ACHN (cell line): ENCODE data around the gene SEPTIN10.

Experiments used
- DNase-seq: peaks from one replicate; pipeline ENCODE4 v3.0.0-alpha.2; 2015
- in situ Hi-C: cut with HindIII; loops from 2 replicates; pipeline ENCODE4 v1.10.0; 2017; ENCODE audit warnings: low sequenced_read_pairs, low pct_ligation_motif_present, low pct_unique_long_range_greater_than_20kb

SEPTIN10 gene

DNA sequence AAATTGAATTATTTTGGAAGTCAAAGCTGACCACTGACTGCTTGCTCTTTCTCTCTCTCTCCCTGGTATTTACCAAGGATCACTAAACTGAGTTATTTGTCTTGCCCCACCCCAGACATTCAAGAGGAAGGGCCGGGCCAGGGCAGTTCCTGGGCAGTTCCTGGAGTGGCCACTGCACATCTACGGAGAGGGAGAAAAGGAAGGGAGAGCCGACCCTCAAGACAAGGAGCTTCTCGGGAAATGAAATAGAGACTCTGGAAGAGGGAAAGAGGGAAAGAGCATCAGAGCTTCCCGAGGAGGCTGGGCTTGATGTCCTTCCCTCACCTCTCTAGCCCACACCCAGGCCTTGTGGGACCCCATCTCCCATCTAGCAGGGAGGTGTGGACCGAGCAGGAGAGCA, 83.1 kb downstream of the SEPTIN10 start:
- in situ Hi-C loops = no loop called here
- no peak for DNase-seq

DNA sequence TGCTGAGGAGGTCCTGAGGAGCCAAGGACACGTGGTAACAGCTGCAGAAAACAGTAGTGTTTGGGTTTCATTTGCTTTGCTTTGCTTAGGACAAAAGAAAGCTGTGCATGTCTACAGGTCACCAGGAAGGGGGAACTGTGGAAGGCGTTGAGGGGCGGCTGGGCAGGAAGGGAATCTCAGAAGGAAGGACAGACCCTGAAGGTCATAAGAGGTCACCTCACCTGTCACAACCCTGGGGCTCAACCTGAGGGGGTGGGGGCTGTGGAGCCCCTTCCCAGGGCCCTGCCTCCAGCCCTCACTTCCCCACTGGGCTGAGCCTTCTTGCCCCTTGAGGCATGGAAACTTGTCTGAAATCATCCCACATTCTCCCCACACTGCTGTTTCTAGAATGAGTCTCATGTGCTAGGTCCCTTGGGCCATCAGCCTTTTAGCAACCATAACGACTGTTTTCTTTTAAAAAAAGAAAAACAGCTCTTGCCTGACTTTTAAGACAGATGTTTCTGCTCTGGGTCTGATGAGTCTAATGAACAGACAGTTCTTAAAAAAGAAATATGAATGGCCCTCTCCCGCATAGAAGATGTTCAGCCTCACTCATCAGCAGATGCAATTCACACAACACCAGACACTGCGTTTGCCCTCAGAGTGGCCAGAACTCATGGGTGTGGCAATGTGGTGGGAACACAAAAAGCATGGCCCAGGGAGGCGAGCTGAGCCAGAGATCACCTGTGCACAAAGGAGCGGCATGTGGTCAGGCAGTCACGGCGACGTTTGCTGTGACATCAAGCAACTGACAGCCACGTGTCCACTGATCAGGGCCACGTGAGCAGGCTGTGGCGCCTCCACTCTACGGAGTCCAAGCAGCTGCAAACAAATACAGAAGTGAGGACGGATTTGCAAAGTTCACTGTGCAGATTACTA, 84.0 kb downstream of the SEPTIN10 start:
- no peak for DNase-seq
- in situ Hi-C loops = no loop called here

DNA sequence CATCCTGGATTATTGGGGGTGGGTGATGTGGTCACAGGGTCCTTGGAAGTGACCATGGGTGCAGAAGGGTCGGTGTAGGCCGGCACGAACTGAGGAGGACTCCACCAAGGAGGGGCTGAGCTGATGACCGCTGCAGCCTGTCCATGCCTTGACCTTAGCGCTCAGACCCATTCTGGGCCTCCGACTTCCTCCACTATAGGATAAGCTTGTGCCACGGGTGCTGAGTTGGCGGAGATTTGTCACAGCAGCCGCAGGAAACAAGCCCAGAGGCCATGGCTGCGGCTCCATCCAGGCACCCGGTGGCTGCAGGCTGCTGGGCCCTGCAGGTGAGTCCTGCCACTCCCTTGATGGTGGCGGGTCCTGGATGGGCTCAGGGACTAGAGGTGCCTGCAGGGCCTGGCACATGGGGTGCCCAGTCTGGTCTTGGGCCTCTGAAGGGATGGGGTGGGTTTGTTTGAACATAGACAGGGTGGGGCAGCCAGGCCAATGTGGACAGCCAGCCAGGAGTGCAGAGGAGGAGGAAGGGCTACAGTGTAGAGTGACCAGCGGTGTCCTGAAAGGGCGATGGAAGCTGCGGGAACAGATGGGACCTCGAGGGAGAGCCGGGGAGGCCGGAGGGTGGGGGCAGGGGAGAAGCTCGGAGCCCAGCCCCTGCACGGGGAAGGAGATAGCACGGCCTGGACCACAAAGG, 84.8 kb downstream of the SEPTIN10 start:
- DNase-seq = no peak
- in situ Hi-C loops = no loop called here

GRCh38 chr2:109527846-109528705, 85.7 kb downstream of the SEPTIN10 start:
- DNase-seq = no peak
- in situ Hi-C loops = no loop called here

DNA sequence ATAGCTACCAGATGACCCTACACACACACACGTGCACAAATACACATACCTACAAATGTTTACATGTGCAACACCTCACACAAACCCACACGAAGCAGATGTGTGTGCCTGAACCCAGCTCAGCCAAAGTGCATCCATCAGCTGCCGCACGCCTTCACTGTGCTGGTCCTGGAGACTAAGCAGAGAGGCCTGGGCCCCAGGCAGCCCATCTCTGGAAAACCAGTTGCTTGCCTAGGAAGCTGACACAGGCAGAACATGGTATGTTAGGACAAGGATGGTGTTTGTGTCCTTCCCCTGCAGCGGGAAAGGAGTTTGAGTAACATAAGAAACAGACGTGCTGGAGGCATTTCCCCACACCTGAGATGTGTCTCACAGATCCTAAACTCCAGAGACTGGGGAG, 86.7 kb downstream of the SEPTIN10 start:
- in situ Hi-C loops = no loop called here
- no peak for DNase-seq

DNA sequence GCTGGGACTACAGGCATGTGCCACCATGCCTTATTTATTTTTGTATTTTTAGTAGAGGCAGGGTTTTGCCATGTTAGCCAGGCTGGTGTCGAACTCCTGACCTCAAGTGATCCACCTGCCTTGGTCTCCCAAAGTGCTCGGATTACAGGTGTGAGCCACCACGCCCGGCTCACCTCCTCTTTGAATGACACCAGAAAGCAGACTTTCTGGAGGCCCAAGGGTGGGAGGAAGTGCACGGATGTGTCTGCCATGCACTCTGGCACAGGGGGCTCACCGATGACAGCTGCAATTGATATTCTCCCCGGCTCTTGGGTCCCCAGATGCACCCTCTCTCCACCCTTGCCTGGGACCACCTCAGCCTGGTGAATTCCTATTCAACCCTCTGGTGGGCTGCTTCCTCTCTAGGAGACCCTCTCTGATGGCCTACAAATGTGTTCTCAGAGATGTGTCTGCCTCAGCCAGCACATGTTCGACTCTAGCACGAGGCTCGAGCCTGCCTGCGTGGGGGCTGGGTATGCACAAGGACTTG, 87.3 kb downstream of the SEPTIN10 start:
- in situ Hi-C loops = no loop called here
- no peak for DNase-seq

GRCh38 chr2:109525836-109526235, 87.9 kb downstream of the SEPTIN10 start:
- DNase-seq = no peak
- in situ Hi-C loops = no loop called here

GRCh38 chr2:109523536-109524361, 90.0 kb downstream of the SEPTIN10 start:
- no peak for DNase-seq
- in situ Hi-C loops = no loop called here

DNA sequence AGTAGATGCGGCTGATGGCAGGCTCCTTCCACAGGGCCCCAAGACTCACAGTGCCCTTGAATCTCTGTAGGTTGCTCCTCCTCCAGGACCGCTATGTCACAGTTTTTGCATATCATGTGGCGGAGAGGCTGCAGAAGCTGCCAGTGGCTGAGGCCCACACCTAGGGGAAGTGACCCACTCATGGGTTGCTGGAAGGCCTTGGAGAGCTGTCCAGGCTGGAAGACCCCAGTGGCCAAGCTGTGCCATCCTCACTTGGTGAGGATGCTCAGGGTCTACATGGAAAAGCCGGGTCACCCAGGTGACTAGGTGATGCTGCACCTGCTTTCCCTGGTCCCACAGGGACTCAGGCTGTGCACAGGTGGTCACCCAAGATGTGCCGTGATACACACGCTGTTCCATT, 90.6 kb downstream of the SEPTIN10 start:
- no peak for DNase-seq
- in situ Hi-C loops = no loop called here

DNA sequence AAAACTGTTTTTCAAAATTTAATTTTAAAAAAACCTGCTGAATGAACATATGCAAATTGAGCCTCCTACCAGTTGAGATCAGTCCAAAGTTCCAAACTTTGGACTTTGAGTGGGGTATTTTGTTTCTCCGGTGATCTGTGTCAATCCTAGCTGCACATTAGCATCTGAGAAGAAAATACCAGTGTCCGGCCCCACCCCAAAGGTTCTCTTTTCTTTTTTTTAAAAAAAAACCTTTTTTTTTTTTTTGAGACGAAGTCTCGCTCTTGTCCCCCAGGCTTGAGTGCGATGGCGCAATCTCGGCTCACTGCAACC, 91.7 kb downstream of the SEPTIN10 start:
- DNase-seq = no peak
- in situ Hi-C loops = no loop called here

GRCh38 chr2:109521233-109522062, 92.3 kb downstream of the SEPTIN10 start:
- DNase-seq = no peak
- in situ Hi-C loops = no loop called here

GRCh38 chr2:109519513-109519912, 94.3 kb downstream of the SEPTIN10 start:
- in situ Hi-C loops = no loop called here
- no peak for DNase-seq

- DNase-seq = no peak
- in situ Hi-C loops = no loop called here
Observed at GRCh38 chr2:109517118-109517889, 96.5 kb downstream of the SEPTIN10 start.

DNA sequence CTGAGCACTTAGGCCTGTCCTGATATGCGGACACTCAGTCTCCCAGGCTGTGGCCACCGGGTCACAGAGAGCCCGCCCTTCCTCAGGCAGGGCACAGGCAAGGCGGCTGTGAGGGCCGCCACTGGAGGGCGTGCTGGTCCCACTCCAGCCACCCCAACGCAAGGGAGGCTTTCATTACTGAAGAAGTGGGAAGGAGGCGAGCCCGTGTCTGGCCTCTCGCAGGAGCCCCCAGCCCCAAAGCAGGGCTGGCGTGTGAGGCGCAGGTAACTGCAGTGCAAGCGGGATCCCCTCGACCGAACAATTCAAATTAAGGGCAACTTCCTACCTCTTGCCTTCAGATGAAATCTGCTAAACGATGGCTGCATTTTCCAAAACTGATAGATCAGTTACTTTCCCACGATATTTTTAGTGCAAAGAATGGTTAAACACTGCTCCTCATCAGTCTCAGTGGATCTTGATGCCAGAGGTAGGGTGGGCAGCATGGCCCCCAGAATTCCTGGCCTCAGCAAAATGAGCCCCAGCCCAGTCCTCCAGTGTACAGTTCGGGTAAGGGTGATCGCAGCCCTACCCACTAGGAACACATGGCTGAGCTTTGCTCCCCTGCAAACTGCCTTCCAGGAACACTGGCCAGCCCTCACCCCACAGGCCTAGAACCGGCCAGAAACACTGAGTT, 97.2 kb downstream of the SEPTIN10 start:
- peak; percentile 62 for DNase-seq
- in situ Hi-C loops = no loop called here

- in situ Hi-C loops = no loop called here
- DNase-seq = no peak
Observed at GRCh38 chr2:109514857-109515256, 98.9 kb downstream of the SEPTIN10 start.
